H9 (cell line): Measurements from ENCODE around the gene ZNF628. TPM values are rescaled to one million over a fixed set of nuclear protein-coding genes. Genes with fewer than 3 reads are reported as not detected.
A peak's percentile ranks its signal among the peaks of the same experiment; 100 is the strongest.

Experiments used
- DNase-seq: peaks from one replicate; pipeline ENCODE4 v3.0.0-alpha.2; 2017
- H2AFZ ChIP-seq: one replicate; pipeline ENCODE4 v1.6.1; 2013; ENCODE audit warnings: mild to moderate bottlenecking, low read length, control low read depth, moderate library complexity
- H2AK5ac ChIP-seq: 2 replicates; pipeline ENCODE4 v1.6.1; 2013; ENCODE audit warnings: low read length, control low read depth, mixed read lengths; ENCODE audit not compliant: insufficient read length
- H2BK120ac ChIP-seq: one replicate; pipeline ENCODE4 v1.6.1; 2013; ENCODE audit warnings: low read depth, mild to moderate bottlenecking, low read length, control low read depth, inconsistent platforms; ENCODE audit not compliant: poor library complexity, severe bottlenecking
- H2BK12ac ChIP-seq: 2 replicates; pipeline ENCODE4 v1.6.1; 2013; ENCODE audit warnings: low read length, control low read depth, mixed read lengths, low read depth; ENCODE audit not compliant: insufficient read length
- H2BK15ac ChIP-seq: 2 replicates; pipeline ENCODE4 v1.6.1; 2013; ENCODE audit warnings: low read depth, low read length, control low read depth
- H2BK20ac ChIP-seq: one replicate; pipeline ENCODE4 v1.6.1; 2013; ENCODE audit warnings: low read depth, mild to moderate bottlenecking, low read length, control low read depth, inconsistent platforms; ENCODE audit not compliant: poor library complexity, severe bottlenecking
- H2BK5ac ChIP-seq: 2 replicates; pipeline ENCODE4 v1.6.1; 2013; ENCODE audit warnings: low read length, control low read depth, mixed read lengths; ENCODE audit not compliant: insufficient read length
- H3K14ac ChIP-seq: 2 replicates; pipeline ENCODE4 v1.6.1; 2013; ENCODE audit warnings: low read length, control low read depth; ENCODE audit not compliant: insufficient read depth
- H3K18ac ChIP-seq: 2 replicates; pipeline ENCODE4 v1.6.1; 2013; ENCODE audit warnings: low read depth, mild to moderate bottlenecking, mixed read lengths, low read length, control low read depth; ENCODE audit not compliant: insufficient read length
- H3K23ac ChIP-seq: 2 replicates; pipeline ENCODE4 v1.6.1; 2013; ENCODE audit warnings: low read length, control low read depth, mixed read lengths, low read depth; ENCODE audit not compliant: insufficient read length
- H3K23me2 ChIP-seq: 2 replicates; pipeline ENCODE4 v1.6.1; 2013; ENCODE audit warnings: low read depth, mild to moderate bottlenecking, mixed read lengths, low read length, control low read depth; ENCODE audit not compliant: insufficient read length, poor library complexity, severe bottlenecking
- H3K27ac ChIP-seq: 2 replicates; pipeline ENCODE4 v1.5.1; 2013; ENCODE audit warnings: low read length, control low read depth, mixed read lengths, low read depth; ENCODE audit not compliant: insufficient read length
- H3K27me3 ChIP-seq: 2 replicates; pipeline ENCODE4 v1.6.1; 2013; ENCODE audit warnings: low read length, control low read depth, inconsistent platforms; ENCODE audit not compliant: insufficient read depth
- H3K4ac ChIP-seq: 2 replicates; pipeline ENCODE4 v1.6.1; 2013; ENCODE audit warnings: low read depth, mild to moderate bottlenecking, control low read depth, inconsistent platforms, low read length, moderate library complexity
- H3K4me1 ChIP-seq: 2 replicates; pipeline ENCODE4 v1.6.1; 2013; ENCODE audit warnings: low read length, control low read depth, inconsistent platforms; ENCODE audit not compliant: insufficient read depth
- H3K4me2 ChIP-seq: 2 replicates; pipeline ENCODE4 v1.6.1; 2013; ENCODE audit warnings: low read length, control low read depth, mixed read lengths; ENCODE audit not compliant: insufficient read length, insufficient read depth
- H3K56ac ChIP-seq: 2 replicates; pipeline ENCODE4 v1.6.1; 2013; ENCODE audit warnings: low read depth, mild to moderate bottlenecking, mixed read lengths, low read length, control low read depth; ENCODE audit not compliant: insufficient read length
- H3K79me1 ChIP-seq: 2 replicates; pipeline ENCODE4 v1.6.1; 2013; ENCODE audit warnings: low read depth, mild to moderate bottlenecking, moderate library complexity, low read length, control low read depth, inconsistent platforms; ENCODE audit not compliant: insufficient read depth, poor library complexity, severe bottlenecking
- H3K79me2 ChIP-seq: 2 replicates; pipeline ENCODE4 v1.6.1; 2013; ENCODE audit warnings: low read length, control low read depth, inconsistent platforms; ENCODE audit not compliant: insufficient read depth
- H3K9ac ChIP-seq: 2 replicates; pipeline ENCODE4 v1.6.1; 2013; ENCODE audit warnings: low read length, control low read depth, mixed read lengths; ENCODE audit not compliant: insufficient read length; ENCODE audit errors: extremely low read depth
- H3K9me3 ChIP-seq: one replicate; pipeline ENCODE4 v1.6.1; 2013; ENCODE audit warnings: low read depth, low read length, inconsistent platforms; ENCODE audit not compliant: control insufficient read depth
- H3T11ph ChIP-seq: one replicate; pipeline ENCODE4 v1.6.1; 2013; ENCODE audit warnings: mild to moderate bottlenecking, low read length, control low read depth, inconsistent platforms
- H4K20me1 ChIP-seq: one replicate; pipeline ENCODE4 v1.6.1; 2013; ENCODE audit not compliant: control insufficient read depth, insufficient read length, insufficient read depth
- H4K5ac ChIP-seq: 2 replicates; pipeline ENCODE4 v1.6.1; 2013; ENCODE audit warnings: low read depth, mild to moderate bottlenecking, mixed read lengths, low read length, control low read depth; ENCODE audit not compliant: insufficient read length
- H4K8ac ChIP-seq: replicated peaks from 2 replicates; pipeline ENCODE4 v1.6.1; 2013; ENCODE audit warnings: low read length, control low read depth, mixed read lengths, low read depth; ENCODE audit not compliant: insufficient read length
- H4K91ac ChIP-seq: 2 replicates; pipeline ENCODE4 v1.6.1; 2013; ENCODE audit warnings: low read depth, mild to moderate bottlenecking, moderate library complexity, mixed read lengths, low read length, control low read depth; ENCODE audit not compliant: insufficient read length
- H3K27ac Mint-ChIP-seq, 3 experiments: 2 replicates in 2 of 3; 3 replicates in 1 of 3; pipeline ENCODE4 v1.8.0; 2020 to 2021; ENCODE audit warnings: mixed read lengths in 3 of 3, mild to moderate bottlenecking in 1 of 3, moderate library complexity in 1 of 3
- H3K27me3 Mint-ChIP-seq: 2 replicates; pipeline ENCODE4 v1.8.0; 2021; ENCODE audit warnings: low read depth, mild to moderate bottlenecking, moderate library complexity, mixed read lengths
- H3K36me3 Mint-ChIP-seq, 3 experiments: 2 replicates in 2 of 3; 3 replicates in 1 of 3; pipeline ENCODE4 v1.8.0; 2020 to 2021; ENCODE audit warnings: low read depth in 3 of 3, mixed read lengths in 3 of 3; ENCODE audit not compliant: insufficient read depth in 1 of 3
- H3K4me1 Mint-ChIP-seq, 2 experiments: 2 replicates each; pipeline ENCODE4 v1.8.0; 2020; ENCODE audit warnings: mixed read lengths in 2 of 2
- H3K4me3 Mint-ChIP-seq, 2 experiments: 2 replicates in 1 of 2; 3 replicates in 1 of 2; pipeline ENCODE4 v1.8.0; 2020 to 2021; ENCODE audit warnings: mild to moderate bottlenecking in 2 of 2, mixed read lengths in 2 of 2, moderate library complexity in 1 of 2
- H3K9me3 Mint-ChIP-seq, 2 experiments: 2 replicates in 1 of 2; 3 replicates in 1 of 2; pipeline ENCODE4 v1.8.0; 2020; ENCODE audit warnings: mild to moderate bottlenecking in 2 of 2, mixed read lengths in 2 of 2, moderate library complexity in 1 of 2
- WGBS: extraction: QIAGEN DNeasy Blood & Tissue Kit; methylation state at CpG from one replicate; pipeline ENCODE4 v1.1.7; 2013; ENCODE audit warnings: missing lambda C conversion rate, low lambda C conversion rate, mixed read lengths; ENCODE audit not compliant: insufficient read length; ENCODE audit errors: extremely low coverage; 5-methylcytosine and 5-hydroxymethylcytosine counted together
- total RNA-seq: library from RNA; stranded (reverse); gene quantifications from 2 replicates; pipeline ENCODE4 v1.2.1, GENCODE V29; 2021
- TF ChIP-seq, protein P1 (sequence below): fragments of 200-600 bp; sonication (generic); conservative IDR thresholded peaks from 3 replicates; pipeline ENCODE4 v1.8.0; 2021; ENCODE audit warnings: antibody characterized with exemption, mild to moderate bottlenecking

The ZNF628 gene
- total RNA-seq, 1 experiment from 2014 or later: 16.6 TPM

DNA sequence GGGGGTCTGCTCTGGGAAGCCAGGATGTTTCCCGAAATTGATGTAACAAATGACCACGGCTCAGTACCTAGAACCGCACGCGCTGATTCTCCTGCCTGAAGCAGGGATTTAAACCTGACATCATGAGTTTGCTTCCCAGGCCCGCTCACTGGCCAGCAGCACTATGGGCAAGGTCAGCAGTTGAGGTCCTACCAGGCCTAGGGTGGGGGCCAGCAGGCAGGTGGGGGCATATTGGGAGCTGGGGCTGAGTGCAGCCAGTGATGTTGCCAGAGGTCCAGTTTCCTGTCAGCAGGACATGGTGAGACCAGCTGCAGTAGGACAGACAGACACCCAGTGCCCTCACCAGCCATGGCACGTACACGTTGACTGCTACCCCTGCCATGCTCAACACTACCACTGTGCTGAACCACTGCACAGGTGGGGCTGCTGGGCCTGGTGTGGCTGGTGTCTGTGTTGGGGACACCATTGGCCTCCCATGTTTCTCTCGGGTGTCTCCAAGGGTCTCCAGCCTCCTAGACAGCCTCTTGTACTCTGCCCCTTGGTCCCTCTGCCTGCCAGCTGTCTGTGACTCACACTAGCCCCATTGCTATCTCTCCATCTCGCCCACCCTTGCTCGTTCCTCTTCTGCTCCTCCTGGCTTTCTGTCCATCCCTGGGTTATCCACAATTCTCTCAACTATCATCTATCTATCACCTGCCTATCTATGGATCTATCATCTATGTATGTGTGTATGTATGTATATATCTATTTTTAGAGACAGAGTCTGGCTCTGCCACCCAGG, 10.8 kb upstream of the ZNF628 start:
- Histone ChIP-seq H3K23me2 (peaks cover 2% of the 10 kb centered on the region), H2AK5ac (no peak overlapping the region), H3K27ac (no peak overlapping the region), H3K79me2 (no peaks in the 10 kb centered on the region), H3K56ac (no peak overlapping the region), H4K5ac (no peak overlapping the region), H3K9ac (no peak overlapping the region), H3K23ac (no peak overlapping the region), H3K4ac (no peak overlapping the region), H3K18ac (no peak overlapping the region), H2BK20ac (no peak overlapping the region), H3K9me3 (no peaks in the 10 kb centered on the region), H3K4me1 (no peaks in the 10 kb centered on the region; the same call in 1 of the 2 replicates), H4K91ac (no peak overlapping the region), H3K79me1 (no peaks in the 10 kb centered on the region), H4K20me1 (no peaks in the 10 kb centered on the region), H2AFZ (no peak overlapping the region), H2BK15ac (no peak overlapping the region), H2BK120ac (no peak overlapping the region), H3K14ac (no peak overlapping the region), H2BK12ac (no peak overlapping the region), H3K4me2 (no peak overlapping the region), H2BK5ac (no peak overlapping the region), H4K8ac (no peak overlapping the region), H3T11ph (no peak overlapping the region), H3K27me3 (no peaks in the 10 kb centered on the region)
- Mint-ChIP-seq H3K27ac (peak overlapping the region in 1 of 3 experiments; percentile 52; a peak in 1 of 7 replicates), H3K36me3 (peaks cover 0 to 2% (median 0%) of the 10 kb centered on the region in 3 experiments; a peak in 2 of 7 replicates), H3K27me3 (peaks cover 13% of the 10 kb centered on the region), H3K9me3 (peaks cover 0 to 3% of the 10 kb centered on the region in 2 experiments; a peak in 1 of 5 replicates), H3K4me3 (peak overlapping the region in 1 of 2 experiments; percentile 10; a peak in 1 of 5 replicates), H3K4me1 (peaks cover 16 to 20% of the 10 kb centered on the region in 2 experiments)
- no CpG with 5 or more reads among the region's 11 CpGs for WGBS
- DNase-seq: no peak
- TF ChIP-seq, protein P1, sequence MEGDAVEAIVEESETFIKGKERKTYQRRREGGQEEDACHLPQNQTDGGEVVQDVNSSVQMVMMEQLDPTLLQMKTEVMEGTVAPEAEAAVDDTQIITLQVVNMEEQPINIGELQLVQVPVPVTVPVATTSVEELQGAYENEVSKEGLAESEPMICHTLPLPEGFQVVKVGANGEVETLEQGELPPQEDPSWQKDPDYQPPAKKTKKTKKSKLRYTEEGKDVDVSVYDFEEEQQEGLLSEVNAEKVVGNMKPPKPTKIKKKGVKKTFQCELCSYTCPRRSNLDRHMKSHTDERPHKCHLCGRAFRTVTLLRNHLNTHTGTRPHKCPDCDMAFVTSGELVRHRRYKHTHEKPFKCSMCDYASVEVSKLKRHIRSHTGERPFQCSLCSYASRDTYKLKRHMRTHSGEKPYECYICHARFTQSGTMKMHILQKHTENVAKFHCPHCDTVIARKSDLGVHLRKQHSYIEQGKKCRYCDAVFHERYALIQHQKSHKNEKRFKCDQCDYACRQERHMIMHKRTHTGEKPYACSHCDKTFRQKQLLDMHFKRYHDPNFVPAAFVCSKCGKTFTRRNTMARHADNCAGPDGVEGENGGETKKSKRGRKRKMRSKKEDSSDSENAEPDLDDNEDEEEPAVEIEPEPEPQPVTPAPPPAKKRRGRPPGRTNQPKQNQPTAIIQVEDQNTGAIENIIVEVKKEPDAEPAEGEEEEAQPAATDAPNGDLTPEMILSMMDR: no peak
